AG09319 (cell line): Measurements from ENCODE around the gene FCSK.
"Not testable (repeated sequence)": the region's sequence is repeated elsewhere in the genome, so short reads cannot be mapped to it uniquely, and the experiment has no call there.

Source experiments
- DNase-seq: peaks from one replicate; pipeline ENCODE4 v3.0.0-alpha.2; 2010; ENCODE audit warnings: low read depth; ENCODE audit errors: extremely low read depth
- CTCF ChIP-seq: IDR thresholded peaks from 2 replicates; pipeline ENCODE4 v1.5.1; 2011; ENCODE audit warnings: low read depth, mild to moderate bottlenecking, inconsistent platforms, low read length, moderate library complexity

The FCSK gene

GRCh38 chr16:70440009-70440692 lies 14.2 kb upstream of the FCSK start:
- no peak for DNase-seq

GRCh38 chr16:70441406-70441990 lies 12.9 kb upstream of the FCSK start:
- DNase-seq = no peak
- no peak for TF ChIP-seq CTCF

More at GRCh38 chr16:70440009-70440692, 14.2 kb upstream of the FCSK start:
- no peak for TF ChIP-seq CTCF

DNA sequence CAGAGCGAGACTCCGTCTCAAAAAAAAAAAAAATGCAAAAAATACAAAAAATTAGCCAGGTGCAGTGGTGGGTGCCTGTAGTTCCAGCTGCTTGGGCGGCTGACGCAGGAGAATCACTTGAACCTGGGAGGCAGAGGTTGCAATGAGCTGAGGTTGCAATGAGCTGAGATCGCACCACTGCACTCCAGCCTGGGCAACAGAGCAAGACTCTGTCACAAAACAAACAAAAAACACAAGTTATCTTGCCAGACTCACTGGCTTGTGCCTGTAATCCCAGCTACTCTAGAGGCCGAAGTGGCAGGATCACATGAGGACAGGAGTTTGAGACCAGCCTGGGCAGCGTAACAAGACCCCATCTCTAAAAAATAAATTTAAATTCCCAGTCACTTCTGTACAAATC lies 12.1 kb upstream of the FCSK start:
- DNase-seq = no peak
- TF ChIP-seq CTCF = no peak

GRCh38 chr16:70444249-70445063 lies 9.9 kb upstream of the FCSK start:
- no peak for DNase-seq
- no peak for TF ChIP-seq CTCF

DNA sequence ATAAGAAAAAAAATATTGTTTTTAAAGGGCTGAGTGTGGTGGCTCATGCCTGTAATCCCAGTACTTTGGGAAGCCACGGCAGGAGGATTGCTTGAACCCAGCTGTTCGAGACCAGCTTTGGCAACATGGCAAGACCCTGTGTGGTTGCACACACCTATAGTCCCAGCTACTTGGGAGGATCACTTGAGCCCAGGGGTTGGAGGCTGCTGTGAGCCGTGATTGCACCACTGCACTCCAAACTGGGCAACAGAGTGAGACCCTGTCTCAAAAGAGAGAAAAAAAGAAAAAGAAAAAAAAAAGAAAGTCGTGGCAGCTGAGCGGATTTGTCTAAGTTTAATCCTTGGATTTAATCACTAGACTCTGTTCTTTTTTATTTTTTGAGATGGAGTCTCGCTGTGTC lies 6.3 kb upstream of the FCSK start:
- DNase-seq = no peak
- TF ChIP-seq CTCF = no peak

GRCh38 chr16:70450142-70451003 lies 4.0 kb upstream of the FCSK start:
- DNase-seq = not testable (repeated sequence)

- DNase-seq = not testable (repeated sequence)
Measured at GRCh38 chr16:70451004-70451340, 3.4 kb upstream of the FCSK start.
